ENCODE results near the gene STXBP4. TPM values are rescaled to one million over a fixed set of nuclear protein-coding genes. Genes with fewer than 3 reads are reported as not detected.

Gene STXBP4
- total RNA-seq, 1 donor from 2014 or later: 31.8 TPM

DNA sequence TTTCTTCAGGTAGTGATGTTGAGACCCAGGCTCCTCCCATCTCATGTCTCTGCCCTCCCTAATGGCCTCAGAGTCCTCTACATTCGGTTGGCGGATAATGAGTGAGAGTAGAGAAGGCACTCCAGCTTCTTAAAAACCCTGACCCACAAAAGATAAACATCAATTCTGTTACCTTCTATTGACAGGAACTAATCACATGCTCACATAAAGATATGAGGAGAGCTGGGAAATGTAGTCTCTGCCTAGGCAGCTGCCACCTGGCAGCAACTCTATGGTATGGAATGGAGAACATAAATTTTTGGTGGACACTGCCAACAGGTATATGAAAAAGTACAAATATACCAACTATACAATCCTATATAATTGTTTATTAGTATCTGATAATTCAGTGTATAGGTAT, 185.5 kb downstream of the STXBP4 start:
- TF ChIP-seq, protein P1, sequence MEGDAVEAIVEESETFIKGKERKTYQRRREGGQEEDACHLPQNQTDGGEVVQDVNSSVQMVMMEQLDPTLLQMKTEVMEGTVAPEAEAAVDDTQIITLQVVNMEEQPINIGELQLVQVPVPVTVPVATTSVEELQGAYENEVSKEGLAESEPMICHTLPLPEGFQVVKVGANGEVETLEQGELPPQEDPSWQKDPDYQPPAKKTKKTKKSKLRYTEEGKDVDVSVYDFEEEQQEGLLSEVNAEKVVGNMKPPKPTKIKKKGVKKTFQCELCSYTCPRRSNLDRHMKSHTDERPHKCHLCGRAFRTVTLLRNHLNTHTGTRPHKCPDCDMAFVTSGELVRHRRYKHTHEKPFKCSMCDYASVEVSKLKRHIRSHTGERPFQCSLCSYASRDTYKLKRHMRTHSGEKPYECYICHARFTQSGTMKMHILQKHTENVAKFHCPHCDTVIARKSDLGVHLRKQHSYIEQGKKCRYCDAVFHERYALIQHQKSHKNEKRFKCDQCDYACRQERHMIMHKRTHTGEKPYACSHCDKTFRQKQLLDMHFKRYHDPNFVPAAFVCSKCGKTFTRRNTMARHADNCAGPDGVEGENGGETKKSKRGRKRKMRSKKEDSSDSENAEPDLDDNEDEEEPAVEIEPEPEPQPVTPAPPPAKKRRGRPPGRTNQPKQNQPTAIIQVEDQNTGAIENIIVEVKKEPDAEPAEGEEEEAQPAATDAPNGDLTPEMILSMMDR (IDR thresholded peaks at IDR 0.05; ENCODE audit: unreplicated experiment): no peak
- Mint-ChIP-seq H3K27me3 (ENCODE audit: low read depth) (no peaks in the 10 kb centered on the region), H3K4me1 (peaks cover 18% of the 10 kb centered on the region), H3K27ac (no peak overlapping the region), H3K9me3 (no peaks in the 10 kb centered on the region), H3K4me3 (no peak overlapping the region), H3K36me3 (peaks cover 4% of the 10 kb centered on the region)
- no peak for DNase-seq (ENCODE audit: low spot score in 2 of 2, unreplicated experiment in 2 of 2)

DNA sequence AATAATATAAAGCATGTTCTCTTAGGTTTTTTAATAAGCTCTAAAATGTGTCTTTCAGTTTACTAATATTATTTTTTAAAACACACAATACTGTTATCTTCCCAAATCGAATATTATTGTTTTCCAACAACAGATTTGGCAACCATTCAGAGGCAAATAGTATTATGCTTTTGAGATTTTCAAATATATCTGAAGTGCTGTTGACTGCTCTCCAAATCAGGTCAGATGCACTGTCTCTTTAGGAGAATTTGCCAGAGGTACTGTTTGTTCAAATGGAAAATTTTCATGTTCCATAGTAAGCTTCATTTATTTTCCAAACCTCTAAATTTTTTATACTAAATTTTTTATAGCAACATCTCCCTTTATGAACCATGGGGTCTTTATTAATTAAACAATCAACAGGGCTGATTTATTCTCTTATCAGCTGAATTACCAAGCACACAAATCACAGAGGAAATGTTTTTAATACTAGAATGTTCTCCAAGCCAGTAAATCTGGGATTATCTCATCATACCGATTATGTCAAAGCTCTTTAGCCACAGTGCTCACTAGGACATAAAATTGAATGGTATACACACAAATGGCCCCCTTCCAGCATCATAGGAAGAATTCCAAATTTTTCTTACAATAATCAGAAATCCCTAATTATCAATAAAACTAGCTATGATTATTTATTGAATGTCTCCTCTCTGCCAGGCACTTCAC, 187.4 kb downstream of the STXBP4 start:
- H3K27ac Mint-ChIP-seq: no peak overlapping the region
- no peaks in the 10 kb centered on the region for H3K27me3 Mint-ChIP-seq (ENCODE audit: low read depth)
- no peak overlapping the region for H3K4me3 Mint-ChIP-seq
- peaks cover 10% of the 10 kb centered on the region for H3K36me3 Mint-ChIP-seq
- peaks cover 23% of the 10 kb centered on the region for H3K4me1 Mint-ChIP-seq
- H3K9me3 Mint-ChIP-seq: no peaks in the 10 kb centered on the region
- TF ChIP-seq, protein P1 (IDR thresholded peaks at IDR 0.05; ENCODE audit: unreplicated experiment): no peak
- no peak for DNase-seq (ENCODE audit: low spot score in 2 of 2, unreplicated experiment in 2 of 2)

DNA sequence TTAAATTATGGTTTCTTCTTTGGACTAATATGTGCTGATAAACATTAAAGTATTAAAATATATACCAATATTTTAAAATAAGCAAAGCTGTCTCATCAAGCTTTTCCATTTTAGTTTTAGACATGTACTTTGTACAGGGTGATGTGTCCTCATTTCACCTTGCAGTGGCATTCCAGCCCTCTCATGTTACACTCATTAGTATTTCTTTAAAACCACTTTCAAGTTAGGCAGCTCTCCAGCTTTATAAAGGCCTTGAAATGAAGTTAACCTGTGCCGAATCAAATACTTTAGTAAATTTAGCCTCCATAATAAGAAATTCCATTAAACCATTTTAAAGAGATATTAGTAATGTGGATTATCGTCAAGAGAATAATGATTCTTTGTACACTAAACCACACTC, 188.6 kb downstream of the STXBP4 start:
- Mint-ChIP-seq H3K36me3 (peaks cover 12% of the 10 kb centered on the region), H3K27ac (peak overlapping the region; percentile 13), H3K9me3 (no peaks in the 10 kb centered on the region), H3K27me3 (ENCODE audit: low read depth) (no peaks in the 10 kb centered on the region), H3K4me3 (no peak overlapping the region), H3K4me1 (peaks cover 23% of the 10 kb centered on the region)
- no peak for DNase-seq (ENCODE audit: low spot score in 2 of 2, unreplicated experiment in 2 of 2)
- TF ChIP-seq, protein P1 (IDR thresholded peaks at IDR 0.05; ENCODE audit: unreplicated experiment): no peak

DNA sequence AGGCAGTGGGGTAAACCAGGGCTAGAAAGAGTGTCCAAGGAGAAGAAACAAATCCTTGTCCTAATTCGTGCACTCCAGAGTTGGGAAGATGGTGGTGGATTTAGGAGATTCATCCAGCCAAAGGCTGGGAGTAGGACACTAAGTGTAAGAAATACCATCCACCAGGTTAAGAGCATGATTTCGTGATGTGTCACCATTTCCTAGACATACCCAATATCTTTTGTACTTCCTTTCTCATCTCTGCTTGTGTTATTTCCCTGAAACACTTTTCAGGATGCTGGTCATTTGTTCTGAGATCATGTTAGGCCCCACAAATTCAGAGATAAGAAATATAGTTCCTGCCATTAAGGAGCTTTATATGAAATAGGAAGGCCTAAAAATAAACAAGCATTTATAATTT, 189.9 kb downstream of the STXBP4 start:
- no peak overlapping the region for H3K27ac Mint-ChIP-seq
- peaks cover 21% of the 10 kb centered on the region for H3K4me1 Mint-ChIP-seq
- no peaks in the 10 kb centered on the region for H3K9me3 Mint-ChIP-seq
- TF ChIP-seq, protein P1 (IDR thresholded peaks at IDR 0.05; ENCODE audit: unreplicated experiment): no peak
- H3K36me3 Mint-ChIP-seq: peaks cover 14% of the 10 kb centered on the region
- no peaks in the 10 kb centered on the region for H3K27me3 Mint-ChIP-seq (ENCODE audit: low read depth)
- no peak for DNase-seq (ENCODE audit: low spot score in 2 of 2, unreplicated experiment in 2 of 2)
- no peak overlapping the region for H3K4me3 Mint-ChIP-seq

DNA sequence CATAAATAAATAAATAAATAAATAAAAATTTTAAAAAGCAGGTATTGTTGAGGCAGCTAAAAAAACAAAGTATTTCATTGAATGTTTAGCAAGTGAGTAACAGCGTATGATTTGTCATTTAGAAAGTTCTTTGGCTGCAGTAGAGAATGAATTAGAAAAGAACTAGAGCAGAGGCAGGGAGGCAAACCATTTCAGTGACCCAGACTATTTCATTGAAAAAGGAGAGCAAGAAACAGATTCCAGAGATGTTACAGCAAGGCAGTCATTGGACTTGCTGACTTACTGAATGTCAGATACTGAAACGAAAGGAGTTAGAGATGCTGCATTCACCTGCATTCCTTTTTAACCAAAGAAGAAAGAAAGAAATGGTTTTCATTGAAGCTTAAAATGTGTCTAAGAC, 190.7 kb downstream of the STXBP4 start:
- Mint-ChIP-seq H3K27me3 (ENCODE audit: low read depth) (no peaks in the 10 kb centered on the region), H3K9me3 (no peaks in the 10 kb centered on the region), H3K36me3 (peaks cover 14% of the 10 kb centered on the region), H3K4me3 (no peak overlapping the region), H3K4me1 (peaks cover 21% of the 10 kb centered on the region), H3K27ac (no peak overlapping the region)
- TF ChIP-seq, protein P1 (IDR thresholded peaks at IDR 0.05; ENCODE audit: unreplicated experiment): no peak
- no peak for DNase-seq (ENCODE audit: low spot score in 2 of 2, unreplicated experiment in 2 of 2)
